ENCODE data around the gene BTBD9. TPM values are rescaled to one million over a fixed set of nuclear protein-coding genes. Genes with fewer than 3 reads are reported as not detected.

Gene BTBD9
- total RNA-seq, 1 experiment from 2014 or later = 10.8 TPM

DNA sequence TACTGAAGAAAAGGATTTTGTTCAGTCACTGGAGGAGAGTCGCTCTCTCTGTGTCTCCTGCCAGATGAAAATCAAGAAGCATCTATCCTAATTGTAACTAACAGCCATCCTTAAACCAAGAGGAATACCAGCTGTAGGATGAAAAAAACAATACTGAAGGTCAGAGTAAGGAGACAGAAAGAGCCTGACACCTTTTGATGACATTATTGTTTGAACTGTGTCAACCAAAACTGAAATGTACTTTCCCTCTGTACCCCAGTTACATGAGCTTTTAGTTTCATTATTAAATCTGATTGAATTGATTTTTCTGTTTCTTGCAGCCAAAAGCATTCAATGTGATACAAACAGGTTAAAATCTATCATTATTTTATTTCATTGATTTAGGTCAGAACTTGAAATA is 17.2 kb upstream of the BTBD9 start:
- H3K9me3 ChIP-seq (ENCODE audit: insufficient read depth, low read depth) = no peaks in the 10 kb centered on the region
- no peaks in the 10 kb centered on the region for H3K27me3 ChIP-seq (ENCODE audit: insufficient read depth, low read depth)
- intact Hi-C loops (cut with micrococcal nuclease; ENCODE audit: unreplicated experiment) = no loop called here
- no peaks in the 10 kb centered on the region; the same call in 1 of the 2 replicates for H3F3A ChIP-seq (ENCODE audit: insufficient read depth, low read depth)
- H3K9me2 ChIP-seq (ENCODE audit: insufficient read depth) = no peaks in the 10 kb centered on the region
- H3K4me2 ChIP-seq = no peak overlapping the region
- H3K79me2 ChIP-seq (ENCODE audit: low read depth) = no peaks in the 10 kb centered on the region
- H3K27ac ChIP-seq = no peak overlapping the region
- H2AFZ ChIP-seq = no peak overlapping the region
- no peaks in the 10 kb centered on the region for H3K36me3 ChIP-seq (ENCODE audit: low read depth)
- ChIA-PET POLR2A (ENCODE audit: unreplicated experiment) (interaction anchor here (0.7 kb wide), 1 partner anchor 1126 kb away, joined by 4 read pairs; no protein-coding TSS in a partner anchor), CTCF (interaction anchor here (0.6 kb wide), 1 partner anchor 9 kb away, joined by 3 read pairs; no protein-coding TSS in a partner anchor)
- no peaks in the 10 kb centered on the region for H4K20me1 ChIP-seq (ENCODE audit: insufficient read depth)
- BruUV-seq (replicated peaks) = no TSS peak
- DNase-seq = no peak
- H3K4me1 ChIP-seq (replicated peaks; ENCODE audit: insufficient read depth) = no peaks in the 10 kb centered on the region
- H3K4me3 ChIP-seq = no peak overlapping the region
- no peak for TF ChIP-seq EZH2 (IDR thresholded peaks at IDR 0.05; ENCODE audit: low read depth)
- TF ChIP-seq CTCF (conservative IDR thresholded peaks at IDR 0.05) = no peak

GRCh38 chr6:38654263-38654662 is 14.5 kb upstream of the BTBD9 start:
- no peak overlapping the region for H3K27ac ChIP-seq
- intact Hi-C loops (cut with micrococcal nuclease; ENCODE audit: unreplicated experiment) = no loop called here
- H3K36me3 ChIP-seq (ENCODE audit: low read depth) = no peaks in the 10 kb centered on the region
- TF ChIP-seq CTCF (conservative IDR thresholded peaks at IDR 0.05) (no peak), EZH2 (IDR thresholded peaks at IDR 0.05; ENCODE audit: low read depth) (no peak)
- H4K20me1 ChIP-seq (ENCODE audit: insufficient read depth) = no peaks in the 10 kb centered on the region
- ChIA-PET POLR2A (ENCODE audit: unreplicated experiment) (no interaction called here), CTCF (no interaction called here)
- H3K9me2 ChIP-seq (ENCODE audit: insufficient read depth) = no peaks in the 10 kb centered on the region
- no peaks in the 10 kb centered on the region for H3K9me3 ChIP-seq (ENCODE audit: insufficient read depth, low read depth)
- no peak for DNase-seq
- H3F3A ChIP-seq (ENCODE audit: insufficient read depth, low read depth) = no peaks in the 10 kb centered on the region; the same call in 1 of the 2 replicates
- no TSS peak for BruUV-seq (replicated peaks)
- no peak overlapping the region for H3K4me2 ChIP-seq
- no peak overlapping the region for H2AFZ ChIP-seq
- H3K4me1 ChIP-seq (replicated peaks; ENCODE audit: insufficient read depth) = no peaks in the 10 kb centered on the region
- H3K79me2 ChIP-seq (ENCODE audit: low read depth) = no peaks in the 10 kb centered on the region
- H3K27me3 ChIP-seq (ENCODE audit: insufficient read depth, low read depth) = no peaks in the 10 kb centered on the region
- no peak overlapping the region for H3K4me3 ChIP-seq

- TF ChIP-seq EZH2 (IDR thresholded peaks at IDR 0.05; ENCODE audit: low read depth) = no peak
- no peak for TF ChIP-seq CTCF (conservative IDR thresholded peaks at IDR 0.05)
- no peaks in the 10 kb centered on the region for H3K27me3 ChIP-seq (ENCODE audit: insufficient read depth, low read depth)
These were observed 11.5 kb upstream of the BTBD9 start for GRCh38 chr6:38651121-38651784.

More at GRCh38 chr6:38651121-38651784, 11.5 kb upstream of the BTBD9 start:
- H4K20me1 ChIP-seq (ENCODE audit: insufficient read depth) = no peaks in the 10 kb centered on the region
- H3K4me1 ChIP-seq (replicated peaks; ENCODE audit: insufficient read depth) = no peaks in the 10 kb centered on the region
- no peak for DNase-seq
- H3K4me2 ChIP-seq = no peak overlapping the region
- no peak overlapping the region for H3K27ac ChIP-seq
- BruUV-seq (replicated peaks) = no TSS peak
- intact Hi-C loops (cut with micrococcal nuclease; ENCODE audit: unreplicated experiment) = no loop called here
- H2AFZ ChIP-seq = no peak overlapping the region
- ChIA-PET CTCF (no interaction called here), POLR2A (ENCODE audit: unreplicated experiment) (no interaction called here)
- H3F3A ChIP-seq (ENCODE audit: insufficient read depth, low read depth) = no peaks in the 10 kb centered on the region; the same call in 1 of the 2 replicates
- no peaks in the 10 kb centered on the region for H3K79me2 ChIP-seq (ENCODE audit: low read depth)
- no peak overlapping the region for H3K4me3 ChIP-seq
- no peaks in the 10 kb centered on the region for H3K36me3 ChIP-seq (ENCODE audit: low read depth)
- no peaks in the 10 kb centered on the region for H3K9me3 ChIP-seq (ENCODE audit: insufficient read depth, low read depth)
- H3K9me2 ChIP-seq (ENCODE audit: insufficient read depth) = no peaks in the 10 kb centered on the region

Data from PC-9 (cell line).